Activated CD8-positive, alpha-beta T cell treated with anti-CD3 and anti-CD28 coated beads, Interleukin-2, amount 10 ng/mL, durations not matched to agents 7 days and 5 days (primary cell): Measurements from ENCODE around the gene DHX30. TPM values are rescaled to one million over a fixed set of nuclear protein-coding genes. Genes with fewer than 3 reads are reported as not detected.

Experiments used
- ATAC-seq: fragments of 150-1000 bp; cut with Tn5 transposase; one replicate; pipeline ENCODE4 v1.10.0; 2021; ENCODE audit warnings: moderate library complexity
- CTCF ChIA-PET: fragments of 350-600 bp; sonication (Branson Sonifier 250); formaldehyde crosslinking; loops from one replicate; lab custom pipeline; 2021; ENCODE audit warnings: antibody characterized with exemption; lab: Charles Lee
- POLR2A ChIA-PET: fragments of 350-600 bp; sonication (Branson Sonifier 250); formaldehyde crosslinking; loops from one replicate; lab custom pipeline; 2021; ENCODE audit warnings: antibody characterized with exemption; lab: Charles Lee
- DNase-seq: peaks from one replicate; pipeline ENCODE4 v3.0.0-alpha.2; 2020
- H3K27ac Mint-ChIP-seq: one replicate; pipeline ENCODE4 v1.8.0; 2021; ENCODE audit warnings: mild to moderate bottlenecking, mixed read lengths
- H3K27me3 Mint-ChIP-seq: one replicate; pipeline ENCODE4 v1.8.0; 2021; ENCODE audit warnings: low read depth, mixed read lengths
- H3K36me3 Mint-ChIP-seq: one replicate; pipeline ENCODE4 v1.8.0; 2021; ENCODE audit warnings: low read depth, mixed read lengths
- H3K4me1 Mint-ChIP-seq: one replicate; pipeline ENCODE4 v1.8.0; 2021; ENCODE audit warnings: low read depth, mixed read lengths
- H3K4me3 Mint-ChIP-seq: one replicate; pipeline ENCODE4 v1.8.0; 2021; ENCODE audit warnings: mild to moderate bottlenecking, mixed read lengths
- H3K9me3 Mint-ChIP-seq: one replicate; pipeline ENCODE4 v1.8.0; 2022; ENCODE audit warnings: mixed read lengths; ENCODE audit not compliant: insufficient read depth
- total RNA-seq, 2 experiments: library from RNA; stranded (reverse); gene quantifications; one replicate each; pipeline ENCODE4 v1.2.3, GENCODE V29; 2021

Gene DHX30
- total RNA-seq, 2 experiments from 2014 or later = 72.8 to 75.7 TPM

- CTCF ChIA-PET = interaction anchor here (1.6 kb wide), 1 partner anchor 24 kb away, joined by 4 read pairs; no protein-coding TSS in a partner anchor
- ATAC-seq (no peak), DNase-seq (no peak)
- Mint-ChIP-seq H3K27me3 (no peaks in the 10 kb centered on the region), H3K9me3 (no peaks in the 10 kb centered on the region), H3K27ac (no peak overlapping the region), H3K4me3 (no peak overlapping the region), H3K36me3 (peaks cover 37% of the 10 kb centered on the region), H3K4me1 (no peaks in the 10 kb centered on the region)
- POLR2A ChIA-PET = no interaction called here
Observed at GRCh38 chr3:47848599-47849117, 45.7 kb downstream of the DHX30 start.

- Mint-ChIP-seq H3K27ac (no peak overlapping the region), H3K36me3 (peaks cover 34% of the 10 kb centered on the region), H3K4me1 (no peaks in the 10 kb centered on the region), H3K4me3 (no peak overlapping the region), H3K9me3 (no peaks in the 10 kb centered on the region), H3K27me3 (no peaks in the 10 kb centered on the region)
- ChIA-PET POLR2A (no interaction called here), CTCF (interaction anchor here (1.6 kb wide), 1 partner anchor 24 kb away, joined by 4 read pairs; no protein-coding TSS in a partner anchor)
- DNase-seq = no peak
- ATAC-seq = no peak
Observed at GRCh38 chr3:47849186-47849698, 46.3 kb downstream of the DHX30 start.

DNA sequence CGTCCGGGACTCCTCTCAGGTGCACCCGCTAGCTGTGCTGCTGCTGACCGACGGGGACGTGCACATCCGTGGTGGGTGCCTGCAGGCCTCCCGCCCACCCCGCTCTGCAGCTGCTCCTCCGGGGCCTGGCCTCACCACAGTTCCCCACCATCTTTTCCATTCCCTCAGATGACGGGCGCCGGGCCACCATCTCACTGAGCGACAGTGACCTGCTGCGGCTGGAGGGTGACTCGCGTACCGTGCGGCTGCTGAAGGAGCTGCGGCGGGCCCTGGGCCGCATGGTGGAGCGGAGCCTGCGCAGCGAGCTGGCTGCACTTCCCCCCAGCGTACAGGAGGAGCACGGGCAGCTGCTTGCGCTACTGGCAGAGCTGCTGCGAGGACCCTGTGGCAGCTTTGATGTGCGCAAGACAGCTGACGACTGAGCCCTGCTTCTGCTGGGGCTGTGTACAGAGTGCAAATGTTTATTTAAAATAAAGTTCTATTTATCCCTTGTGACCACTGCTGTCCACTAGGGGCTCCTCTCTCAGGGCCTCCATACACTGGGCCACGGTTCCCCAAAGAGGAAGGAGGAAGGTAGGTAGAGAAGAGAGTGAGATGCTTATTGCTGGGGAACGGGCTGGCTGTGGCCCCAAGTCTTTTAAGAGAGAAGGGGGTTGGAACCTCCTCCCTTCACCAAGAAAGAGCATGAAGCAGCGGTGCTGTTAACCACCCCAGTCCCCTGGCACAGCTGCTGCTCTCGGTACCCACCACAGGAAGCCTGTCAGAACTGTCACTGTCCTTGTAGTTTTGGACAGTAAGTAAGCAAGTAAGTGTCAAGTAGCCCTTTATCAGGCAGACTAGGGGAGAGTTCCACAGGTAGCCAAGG lies 47.0 kb downstream of the DHX30 start:
- H3K4me1 Mint-ChIP-seq = no peaks in the 10 kb centered on the region
- DNase-seq = no peak
- H3K4me3 Mint-ChIP-seq = no peak overlapping the region
- CTCF ChIA-PET = interaction anchor here (1.6 kb wide), 1 partner anchor 25 kb away, joined by 4 read pairs; no protein-coding TSS in a partner anchor
- POLR2A ChIA-PET = no interaction called here
- peak overlapping the region; percentile 65 for H3K27ac Mint-ChIP-seq
- no peaks in the 10 kb centered on the region for H3K27me3 Mint-ChIP-seq
- no peak for ATAC-seq
- H3K36me3 Mint-ChIP-seq = peaks cover 29% of the 10 kb centered on the region
- no peaks in the 10 kb centered on the region for H3K9me3 Mint-ChIP-seq

DNA sequence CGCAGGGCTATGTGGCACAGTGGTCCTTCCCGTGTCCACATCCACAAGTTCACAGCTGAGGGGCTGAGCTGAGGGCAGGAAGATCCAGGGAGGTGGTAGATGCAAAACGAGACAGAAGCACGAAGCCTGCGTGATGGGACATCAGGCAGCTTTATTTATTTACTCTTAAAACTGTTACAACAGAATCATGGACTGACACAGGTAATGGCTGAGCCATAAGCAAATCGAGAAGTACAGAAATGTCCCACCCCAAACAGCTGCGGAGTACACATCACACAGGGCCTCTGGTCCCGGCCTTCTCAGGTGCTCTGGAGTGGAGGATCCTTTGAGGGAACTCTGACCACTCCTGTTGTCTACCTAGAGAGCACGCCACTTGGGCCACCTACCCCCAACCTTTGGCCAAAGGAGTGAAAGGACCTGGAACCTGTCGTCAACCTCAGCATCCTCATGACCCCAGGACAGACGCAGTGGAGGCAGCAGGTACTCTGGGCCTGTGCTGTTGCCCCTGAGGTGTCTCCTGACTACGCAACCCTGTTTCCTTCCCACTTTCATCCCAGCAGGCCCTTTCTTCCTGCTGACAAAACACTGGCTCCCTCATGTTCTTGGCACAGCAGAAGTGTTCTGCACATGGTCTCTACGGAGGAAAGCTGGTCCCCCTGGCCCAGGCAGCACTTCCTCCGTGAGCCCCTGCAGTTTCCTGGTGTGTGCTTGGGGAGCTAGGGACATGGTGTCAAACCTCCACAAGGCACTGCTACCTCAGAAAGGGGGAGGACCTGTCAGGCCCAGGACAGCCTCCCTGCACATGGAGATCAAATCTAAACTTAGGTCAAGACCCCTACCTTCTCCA lies 47.8 kb downstream of the DHX30 start:
- no peaks in the 10 kb centered on the region for H3K9me3 Mint-ChIP-seq
- no peak for ATAC-seq
- H3K27ac Mint-ChIP-seq = peak overlapping the region; percentile 65
- no peak for DNase-seq
- POLR2A ChIA-PET = no interaction called here
- no peaks in the 10 kb centered on the region for H3K27me3 Mint-ChIP-seq
- H3K36me3 Mint-ChIP-seq = peaks cover 25% of the 10 kb centered on the region
- no peaks in the 10 kb centered on the region for H3K4me1 Mint-ChIP-seq
- H3K4me3 Mint-ChIP-seq = no peak overlapping the region
- CTCF ChIA-PET = no interaction called here

DNA sequence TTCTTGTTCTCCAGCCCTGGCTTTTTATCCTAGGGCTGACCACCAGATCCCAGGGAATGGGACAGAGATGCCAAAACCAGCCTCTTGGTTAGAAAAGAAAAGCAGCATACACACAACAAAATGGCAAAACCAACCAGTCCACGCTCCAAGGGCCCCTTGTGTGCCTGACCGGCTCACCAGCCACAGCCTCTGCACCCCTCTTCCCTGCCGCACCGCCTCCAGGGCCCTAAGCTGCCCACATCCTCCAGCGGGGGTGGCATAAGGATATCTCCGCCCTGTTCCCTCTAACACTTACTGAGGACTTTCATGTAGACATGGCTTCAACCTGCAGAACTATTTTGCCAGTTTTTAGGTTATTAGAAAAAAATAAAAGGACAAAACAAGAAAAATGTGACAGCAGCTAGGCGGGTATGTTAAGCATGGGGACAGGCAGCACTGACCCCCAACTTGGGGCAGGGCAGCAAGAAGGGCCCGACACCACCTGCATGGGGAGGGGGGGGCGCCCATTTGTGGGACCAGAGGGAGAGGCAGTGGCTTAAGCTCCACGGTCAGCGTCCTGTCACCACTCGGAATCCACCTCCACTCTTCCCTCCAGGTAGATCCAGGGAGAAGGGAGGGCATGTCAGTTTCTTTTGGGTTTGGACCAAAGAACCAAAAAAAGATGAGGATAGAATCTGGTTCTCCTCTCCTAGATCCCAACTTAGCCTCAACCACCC lies 49.1 kb downstream of the DHX30 start:
- DNase-seq (no peak), ATAC-seq (no peak)
- Mint-ChIP-seq H3K27me3 (no peaks in the 10 kb centered on the region), H3K4me1 (no peaks in the 10 kb centered on the region), H3K36me3 (peaks cover 16% of the 10 kb centered on the region), H3K4me3 (no peak overlapping the region), H3K9me3 (no peaks in the 10 kb centered on the region), H3K27ac (no peak overlapping the region)
- CTCF ChIA-PET = no interaction called here
- POLR2A ChIA-PET = no interaction called here

DNA sequence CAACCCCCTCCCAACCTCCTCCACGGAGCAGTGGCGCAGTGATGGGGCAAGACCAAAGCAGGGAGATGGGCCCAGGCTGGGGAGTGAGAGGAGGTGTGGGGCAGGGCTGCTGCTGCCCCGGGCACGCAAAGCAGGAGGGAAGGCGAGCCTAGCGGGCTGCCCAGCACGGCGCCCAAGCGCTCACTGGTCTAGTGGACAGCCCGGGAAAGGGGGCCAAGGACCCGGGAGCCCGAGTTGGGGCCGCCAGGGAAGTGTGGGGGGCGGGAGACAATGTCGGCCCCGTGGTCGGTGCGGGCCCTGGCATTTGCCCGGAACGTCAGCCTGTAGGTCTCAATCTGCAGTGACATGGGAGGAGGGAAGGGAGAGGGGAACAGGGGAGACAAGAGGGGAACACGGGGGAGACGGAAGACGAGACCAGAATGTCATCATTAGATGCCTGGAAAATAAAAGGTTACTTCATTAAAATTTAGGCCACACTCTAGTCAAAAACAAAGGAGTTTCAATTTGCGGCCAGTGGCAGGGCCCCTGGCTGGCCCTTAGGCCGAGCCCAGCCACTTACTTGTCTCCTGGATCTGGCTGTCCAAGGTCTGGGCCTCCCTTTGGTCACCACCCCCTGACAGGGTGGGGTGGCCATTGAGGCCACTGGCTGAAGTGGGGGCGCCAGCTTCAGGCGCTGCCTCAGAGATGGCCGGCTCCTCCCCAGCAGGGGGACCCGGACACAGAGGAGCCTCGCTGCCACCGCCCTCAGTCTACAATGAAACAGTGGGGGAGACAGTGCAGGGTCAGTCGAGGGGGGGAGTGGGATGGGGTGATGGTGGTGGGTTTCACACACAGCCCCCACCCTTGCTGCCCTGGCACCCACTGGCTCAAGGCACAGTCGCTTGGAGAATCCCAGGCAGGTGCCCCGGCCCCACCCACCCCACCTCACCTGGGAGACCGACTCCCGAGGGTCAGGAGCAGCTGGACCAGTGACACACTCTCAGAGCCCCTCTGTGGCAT lies 50.0 kb downstream of the DHX30 start:
- Mint-ChIP-seq H3K9me3 (no peaks in the 10 kb centered on the region), H3K4me1 (no peaks in the 10 kb centered on the region), H3K27me3 (no peaks in the 10 kb centered on the region), H3K4me3 (no peak overlapping the region), H3K36me3 (peaks cover 11% of the 10 kb centered on the region), H3K27ac (no peak overlapping the region)
- CTCF ChIA-PET = interaction anchor here (1.2 kb wide), 1 partner anchor 137 kb away, joined by 4 read pairs; no protein-coding TSS in a partner anchor
- POLR2A ChIA-PET = no interaction called here
- ATAC-seq = no peak
- DNase-seq = no peak

DNA sequence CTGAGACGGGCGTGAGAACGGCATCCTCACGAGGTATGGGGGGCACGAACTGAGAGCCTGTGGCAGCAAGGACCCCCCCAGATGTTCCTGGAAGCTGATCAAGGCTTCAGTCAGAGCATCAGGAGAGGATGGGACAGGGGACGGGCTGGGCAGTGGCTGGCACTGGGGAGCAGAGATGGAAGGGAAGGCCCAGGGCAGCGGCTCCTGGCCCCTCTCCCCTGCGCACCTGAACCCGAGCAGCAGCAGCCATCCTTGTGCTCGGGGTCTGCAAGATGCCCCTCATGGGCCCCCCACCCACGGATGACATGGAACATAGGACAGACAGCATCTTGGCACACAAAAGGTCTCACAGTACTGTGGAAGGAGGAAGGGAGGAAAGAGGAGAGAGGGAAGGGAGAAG lies 51.3 kb downstream of the DHX30 start:
- Mint-ChIP-seq H3K27me3 (no peaks in the 10 kb centered on the region), H3K9me3 (no peaks in the 10 kb centered on the region), H3K4me1 (no peaks in the 10 kb centered on the region), H3K4me3 (no peak overlapping the region), H3K27ac (no peak overlapping the region), H3K36me3 (peaks cover 11% of the 10 kb centered on the region)
- ATAC-seq (no peak), DNase-seq (no peak)
- ChIA-PET CTCF (interaction anchor here (1.2 kb wide), 1 partner anchor 135 kb away, joined by 4 read pairs; no protein-coding TSS in a partner anchor), POLR2A (no interaction called here)

GRCh38 chr3:47854720-47855455 lies 52.0 kb downstream of the DHX30 start:
- Mint-ChIP-seq H3K27ac (no peak overlapping the region), H3K4me1 (no peaks in the 10 kb centered on the region), H3K4me3 (no peak overlapping the region), H3K9me3 (no peaks in the 10 kb centered on the region), H3K36me3 (peaks cover 9% of the 10 kb centered on the region), H3K27me3 (no peaks in the 10 kb centered on the region)
- ChIA-PET POLR2A (no interaction called here), CTCF (no interaction called here)
- ATAC-seq (no peak), DNase-seq (no peak)

- Mint-ChIP-seq H3K36me3 (peaks cover 13% of the 10 kb centered on the region), H3K27ac (peak overlapping the region; percentile 5), H3K4me1 (no peaks in the 10 kb centered on the region), H3K9me3 (no peaks in the 10 kb centered on the region), H3K4me3 (no peak overlapping the region), H3K27me3 (no peaks in the 10 kb centered on the region)
- ATAC-seq (no peak), DNase-seq (no peak)
- ChIA-PET CTCF (no interaction called here), POLR2A (no interaction called here)
Observed at GRCh38 chr3:47855461-47856383, 52.8 kb downstream of the DHX30 start.
